NCI-H524 treated with DMSO at 0.1 percent for 48 hours (cell line): Measurements from ENCODE around the gene ABCB8.
"Not testable (repeated sequence)": the region's sequence is repeated elsewhere in the genome, so short reads cannot be mapped to it uniquely, and the experiment has no call there.

Source experiments
- DNase-seq: peaks from one replicate; lab custom pipeline; 2025; lab: John Stamatoyannopoulos, UW

Gene ABCB8

DNA sequence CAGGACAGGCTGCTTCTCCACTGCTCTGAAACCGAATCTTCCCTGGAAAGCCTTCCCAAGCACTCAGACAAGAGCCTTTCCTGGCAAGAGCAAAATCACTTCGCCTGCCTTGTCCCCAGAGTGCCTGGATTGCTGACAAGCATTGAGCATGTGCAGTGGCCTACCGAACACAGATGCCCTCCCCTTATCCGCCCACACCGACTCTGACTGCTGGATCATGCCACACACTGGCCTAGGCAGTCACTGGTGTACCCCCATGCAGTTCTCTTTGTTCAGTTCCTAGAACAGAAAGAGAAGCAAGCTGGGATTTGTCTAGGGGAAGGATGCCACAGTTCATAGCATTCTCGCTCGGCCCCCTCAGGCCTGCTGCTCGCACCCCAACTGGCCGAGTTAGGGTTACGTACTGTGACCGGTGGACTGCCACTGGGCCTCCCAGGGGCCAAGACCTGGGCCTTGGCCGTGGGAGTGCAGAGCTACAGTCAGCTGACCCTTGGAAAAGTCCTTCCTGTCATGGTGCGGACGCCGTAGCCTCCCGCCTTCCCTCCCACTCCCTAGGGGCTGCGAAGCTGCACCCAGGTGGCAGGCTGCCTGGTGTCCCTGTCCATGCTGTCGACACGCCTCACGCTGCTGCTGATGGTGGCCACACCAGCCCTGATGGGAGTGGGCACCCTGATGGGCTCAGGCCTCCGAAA lies 6.9 kb downstream of the ABCB8 start:
- DNase-seq: no peak

DNA sequence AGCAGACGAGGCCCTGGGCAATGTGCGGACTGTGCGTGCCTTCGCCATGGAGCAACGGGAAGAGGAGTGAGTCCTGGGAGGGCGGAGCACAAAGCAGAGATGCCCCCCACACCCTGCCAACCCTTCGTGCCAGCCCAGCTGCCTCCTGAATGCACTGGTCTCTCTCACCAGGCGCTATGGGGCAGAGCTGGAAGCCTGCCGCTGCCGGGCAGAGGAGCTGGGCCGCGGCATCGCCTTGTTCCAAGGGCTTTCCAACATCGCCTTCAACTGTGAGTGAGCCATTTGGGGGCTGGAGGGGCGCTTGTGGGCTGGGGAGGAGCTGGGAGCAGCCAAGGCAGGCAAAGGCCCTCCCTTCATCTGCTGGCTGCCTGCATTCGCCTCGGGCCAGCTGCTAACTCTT lies 7.7 kb downstream of the ABCB8 start:
- DNase-seq: no peak

DNA sequence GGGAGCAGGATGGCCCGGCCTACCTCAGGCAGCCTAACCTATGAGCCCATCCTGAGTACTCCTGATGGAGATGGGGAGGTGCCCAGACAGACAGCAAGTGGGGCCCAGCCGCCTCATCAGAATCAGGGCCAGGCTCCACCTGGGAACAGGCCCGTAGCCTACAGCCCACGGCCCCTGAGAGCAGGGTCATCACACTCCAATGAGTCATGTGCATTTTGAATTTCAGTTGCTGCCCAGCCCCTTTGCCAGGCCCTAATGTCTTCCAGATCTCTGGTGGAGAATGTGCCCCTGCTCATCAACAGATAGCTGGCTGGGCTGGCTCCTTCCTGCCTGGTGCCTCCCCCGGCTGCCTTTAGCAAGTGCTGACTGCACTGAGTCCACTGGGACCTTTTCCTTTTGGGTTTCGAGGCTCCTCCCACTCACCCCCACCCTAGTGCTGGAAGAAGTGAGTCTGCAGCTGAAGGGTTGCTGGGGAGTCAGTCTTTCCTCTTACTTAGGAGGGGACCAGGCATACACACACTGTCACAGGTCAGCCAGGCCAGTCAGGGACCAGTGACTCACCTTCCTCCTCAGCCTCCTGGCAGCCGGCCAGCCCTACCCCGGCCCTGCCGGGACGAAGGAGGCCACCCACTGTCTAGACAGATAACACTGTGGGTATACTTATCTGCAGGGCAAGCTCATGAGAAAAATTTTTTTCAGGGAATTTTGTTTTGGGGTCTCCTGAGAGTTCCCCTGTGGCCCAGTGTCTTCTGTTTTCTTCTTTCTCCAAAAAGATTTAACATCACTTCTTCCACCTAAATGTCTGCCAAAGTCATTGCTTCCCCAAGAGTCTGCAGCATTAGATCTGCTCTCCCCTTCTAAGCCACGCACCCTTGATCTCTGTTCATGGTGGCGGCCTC lies 10.9 kb downstream of the ABCB8 start:
- no peak for DNase-seq

DNA sequence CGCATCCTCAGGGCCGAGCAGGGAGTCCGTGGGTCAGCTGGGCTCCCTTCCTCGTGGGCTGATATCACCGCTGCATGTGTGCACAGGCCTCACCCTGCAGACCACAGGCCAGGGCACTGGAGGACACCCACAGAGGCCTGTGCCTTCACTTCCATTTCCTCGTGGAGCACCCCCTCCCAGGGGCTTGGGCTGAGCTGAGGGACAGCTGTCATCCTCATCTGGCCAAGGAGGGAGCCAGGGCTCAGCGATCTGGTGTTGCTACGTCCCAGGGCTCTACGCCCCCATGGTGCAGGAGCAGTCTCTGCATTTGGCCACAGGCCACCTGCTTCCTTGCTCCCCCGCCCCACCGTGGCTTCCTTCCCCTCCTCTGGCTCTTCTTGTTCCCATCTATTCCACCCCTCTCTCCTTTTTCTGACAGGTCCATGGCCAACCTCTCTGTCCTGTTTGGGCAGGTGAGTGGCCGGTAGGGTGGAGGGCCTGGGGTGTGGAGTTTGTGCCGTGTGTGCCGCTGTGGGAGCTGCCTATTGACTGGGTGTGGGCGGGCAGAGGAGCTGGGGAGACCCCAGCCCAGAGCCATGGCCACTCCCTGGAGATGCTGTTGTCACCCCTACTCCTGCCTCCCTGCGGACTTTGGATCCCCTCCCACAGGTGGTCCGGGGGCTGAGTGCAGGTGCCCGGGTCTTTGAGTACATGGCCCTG lies 11.7 kb downstream of the ABCB8 start:
- DNase-seq: no peak

DNA sequence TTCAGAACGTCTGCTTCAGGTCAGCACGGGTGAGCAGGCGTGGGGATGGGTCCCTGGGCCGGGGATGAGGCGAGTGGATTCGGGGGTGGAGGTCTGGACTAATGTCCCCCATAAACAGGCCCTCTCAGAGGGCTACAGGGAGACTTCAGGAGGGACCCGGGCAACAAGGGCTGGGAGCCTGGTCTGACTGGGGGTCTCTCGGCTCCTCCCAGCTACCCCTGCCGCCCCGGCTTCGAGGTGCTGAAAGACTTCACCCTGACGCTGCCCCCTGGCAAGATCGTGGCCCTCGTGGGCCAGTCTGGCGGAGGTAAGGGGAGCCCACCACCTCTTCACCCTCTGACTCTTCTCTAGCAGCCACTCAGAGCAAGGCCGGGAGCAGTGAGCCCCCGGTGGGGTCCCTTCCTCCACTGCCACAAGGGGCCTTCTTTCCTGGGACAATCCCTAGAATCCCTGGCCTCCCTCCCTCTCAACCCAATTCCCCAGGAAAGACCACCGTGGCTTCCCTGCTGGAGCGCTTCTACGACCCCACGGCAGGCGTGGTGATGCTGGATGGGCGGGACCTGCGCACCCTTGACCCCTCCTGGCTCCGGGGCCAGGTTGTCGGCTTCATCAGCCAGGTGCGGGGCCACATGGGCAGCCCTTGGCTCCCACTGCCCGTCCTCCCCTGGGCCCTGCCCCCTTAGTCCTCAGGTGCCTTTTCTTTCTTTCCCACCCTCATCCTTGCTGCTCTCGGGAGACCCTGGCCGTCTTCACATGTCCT lies 12.5 kb downstream of the ABCB8 start:
- DNase-seq: no peak

DNA sequence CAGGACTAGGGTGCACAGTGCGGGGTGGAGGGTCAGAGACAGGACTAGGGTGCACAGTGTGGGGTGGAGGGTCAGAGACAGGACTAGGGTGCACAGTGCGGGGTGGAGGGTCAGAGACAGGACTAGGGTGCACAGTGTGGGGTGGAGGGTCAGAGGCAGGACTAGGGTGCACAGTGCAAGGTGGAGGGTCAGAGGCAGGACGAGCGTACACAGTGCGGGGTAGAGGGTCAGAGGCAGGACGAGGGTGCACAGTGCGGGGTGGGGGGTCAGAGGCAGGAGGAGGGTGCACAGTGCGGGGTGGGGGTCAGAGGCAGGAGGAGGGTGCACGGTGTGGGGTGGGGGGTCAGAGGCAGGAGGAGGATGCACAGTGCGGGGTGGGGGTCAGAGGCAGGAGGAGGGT lies 15.2 kb downstream of the ABCB8 start:
- not testable (repeated sequence) for DNase-seq

DNA sequence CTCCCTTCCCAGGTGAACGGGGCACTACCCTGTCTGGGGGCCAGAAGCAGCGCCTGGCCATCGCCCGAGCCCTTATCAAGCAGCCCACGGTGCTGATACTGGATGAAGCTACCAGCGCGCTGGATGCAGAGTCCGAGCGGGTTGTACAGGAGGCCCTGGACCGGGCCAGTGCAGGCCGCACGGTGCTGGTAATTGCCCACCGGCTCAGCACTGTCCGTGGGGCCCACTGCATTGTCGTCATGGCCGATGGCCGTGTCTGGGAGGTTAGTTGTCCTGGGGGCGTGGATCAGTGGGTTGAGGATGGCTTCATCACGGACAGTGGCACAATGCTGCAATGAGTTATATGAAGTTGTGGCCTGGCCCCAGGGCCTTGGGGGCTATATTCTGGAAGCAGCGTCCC lies 15.7 kb downstream of the ABCB8 start:
- no peak for DNase-seq

DNA sequence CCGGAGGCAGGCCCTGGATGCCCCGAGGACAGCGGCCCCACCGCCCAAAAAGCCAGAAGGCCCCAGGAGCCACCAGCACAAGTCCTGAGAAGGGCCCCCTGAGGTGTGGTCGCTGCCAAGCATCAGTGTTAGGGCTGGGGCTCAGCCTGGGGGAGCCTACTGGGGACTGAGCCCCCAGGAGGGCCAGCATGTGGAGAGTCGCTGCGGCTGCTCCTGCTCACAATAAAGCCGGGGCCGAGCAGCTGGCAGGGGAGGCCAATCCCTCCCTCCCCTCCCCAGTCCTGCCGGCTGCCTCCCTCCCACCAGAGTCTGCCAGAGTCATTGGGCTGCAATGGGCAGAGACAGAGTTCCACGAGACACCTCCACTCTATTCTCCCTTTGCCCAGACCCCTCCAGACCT lies 17.0 kb downstream of the ABCB8 start:
- no peak for DNase-seq

DNA sequence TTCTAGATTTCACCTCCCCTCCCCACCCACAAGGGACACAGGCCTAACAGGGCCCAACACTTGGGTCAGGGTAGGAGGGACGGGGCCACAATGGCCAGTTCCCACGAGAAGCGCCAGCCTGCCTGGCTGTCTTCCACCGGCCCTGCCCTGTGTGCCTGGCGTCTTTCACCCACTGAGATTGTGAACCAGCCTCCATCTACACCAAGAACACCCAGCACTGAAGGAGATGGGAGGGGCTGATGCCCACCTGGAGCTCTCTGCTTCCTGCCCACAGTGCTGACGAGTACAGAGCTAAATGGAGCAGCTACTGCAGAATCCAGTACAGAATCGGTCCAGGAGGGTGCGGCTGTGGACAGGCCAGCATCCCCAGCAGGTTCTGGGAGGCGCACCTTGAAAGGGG lies 17.7 kb downstream of the ABCB8 start:
- no peak for DNase-seq

DNA sequence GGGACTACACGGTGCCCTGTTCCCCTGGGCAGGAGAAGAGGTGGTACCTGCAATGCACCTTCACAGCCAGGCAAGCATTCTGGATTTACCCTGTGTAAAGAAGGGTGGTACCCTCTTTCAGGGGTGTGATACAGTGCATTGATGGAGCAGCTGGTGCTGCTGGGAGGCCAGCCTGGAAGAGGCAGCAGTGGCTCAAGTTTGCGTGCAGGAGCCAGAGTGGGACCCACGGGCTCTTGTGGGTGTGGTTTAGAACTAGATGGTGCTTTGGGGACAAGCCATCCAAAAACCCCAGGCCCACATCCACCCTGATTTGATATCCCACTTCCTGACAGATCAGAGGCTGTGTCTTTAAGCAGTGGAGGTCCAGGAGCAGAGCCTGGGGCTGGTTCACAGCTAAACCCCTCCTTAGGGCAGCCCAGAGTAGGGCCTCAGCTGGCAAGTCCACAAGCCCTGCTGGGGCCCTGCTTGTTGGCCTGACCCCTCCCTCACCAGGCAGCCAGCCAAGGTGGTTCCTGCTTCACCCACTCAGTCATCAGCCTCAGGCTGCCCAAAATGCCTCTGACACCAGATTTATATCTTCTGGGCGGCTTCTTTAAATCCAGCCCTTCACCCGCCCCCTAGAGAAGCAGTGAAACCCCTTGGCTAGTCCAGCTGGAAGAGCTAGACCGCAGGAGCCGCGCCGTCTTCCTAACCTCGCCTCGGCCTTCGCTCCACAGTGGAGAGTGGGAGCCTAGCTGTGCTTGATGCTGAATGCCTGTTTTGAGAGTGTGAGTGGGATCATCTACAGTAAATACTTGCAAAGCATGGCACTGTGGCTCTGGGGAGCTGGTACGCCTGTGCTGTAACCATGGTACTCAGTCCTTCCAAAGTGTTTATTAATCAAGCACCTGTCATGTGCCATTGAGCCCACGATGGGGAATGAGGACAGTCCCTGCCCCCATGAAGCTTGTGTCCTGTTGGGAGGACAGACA lies 18.6 kb downstream of the ABCB8 start:
- no peak for DNase-seq

DNA sequence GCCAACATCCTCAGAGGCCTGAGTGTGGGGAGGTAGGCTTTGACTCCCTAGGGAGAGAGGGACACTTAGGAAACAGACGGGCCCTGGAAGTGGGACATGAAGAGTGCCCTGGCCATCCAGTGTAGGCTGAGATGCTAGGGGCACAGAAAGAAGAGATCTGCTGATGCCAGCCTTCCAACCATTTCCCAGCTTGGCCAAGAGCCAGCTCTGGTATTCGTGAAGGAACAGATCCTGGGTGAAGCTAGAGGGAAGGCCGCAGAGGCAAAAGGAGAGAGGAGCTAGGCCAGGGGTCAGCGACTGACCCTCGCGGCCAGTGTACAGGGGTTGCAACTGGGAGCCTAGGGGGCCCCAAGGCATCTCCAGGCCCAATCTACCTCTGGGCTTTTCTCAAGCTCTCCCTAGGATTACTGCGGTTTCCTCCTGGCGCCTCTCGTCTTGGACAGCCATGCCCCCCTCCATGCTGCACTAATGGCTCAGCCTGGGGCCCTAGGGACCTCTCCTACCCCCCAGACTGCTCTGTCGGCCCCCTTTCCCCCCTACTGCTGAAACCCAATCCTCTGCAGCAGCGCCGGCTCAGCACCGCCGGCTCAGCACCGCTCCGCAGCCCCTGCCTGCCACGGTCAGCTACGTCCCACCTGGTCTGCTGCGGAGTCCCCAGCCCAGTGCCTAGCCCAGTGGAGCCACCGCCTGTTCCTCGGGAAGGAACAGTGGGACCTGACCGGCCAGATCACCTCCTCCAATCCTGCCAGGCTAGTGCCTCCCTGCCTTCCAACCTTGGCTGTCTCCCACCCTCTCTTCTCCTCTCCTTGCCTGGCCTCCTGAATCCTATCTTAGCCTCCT lies 19.9 kb downstream of the ABCB8 start, which contains the start of gene ASIC3:
Gene ASIC3 (plus strand): TSS at position 556 of the 840 bp plus-strand sequence. CDS start 355 bp downstream, outside the sequence.
- no peak for DNase-seq

DNA sequence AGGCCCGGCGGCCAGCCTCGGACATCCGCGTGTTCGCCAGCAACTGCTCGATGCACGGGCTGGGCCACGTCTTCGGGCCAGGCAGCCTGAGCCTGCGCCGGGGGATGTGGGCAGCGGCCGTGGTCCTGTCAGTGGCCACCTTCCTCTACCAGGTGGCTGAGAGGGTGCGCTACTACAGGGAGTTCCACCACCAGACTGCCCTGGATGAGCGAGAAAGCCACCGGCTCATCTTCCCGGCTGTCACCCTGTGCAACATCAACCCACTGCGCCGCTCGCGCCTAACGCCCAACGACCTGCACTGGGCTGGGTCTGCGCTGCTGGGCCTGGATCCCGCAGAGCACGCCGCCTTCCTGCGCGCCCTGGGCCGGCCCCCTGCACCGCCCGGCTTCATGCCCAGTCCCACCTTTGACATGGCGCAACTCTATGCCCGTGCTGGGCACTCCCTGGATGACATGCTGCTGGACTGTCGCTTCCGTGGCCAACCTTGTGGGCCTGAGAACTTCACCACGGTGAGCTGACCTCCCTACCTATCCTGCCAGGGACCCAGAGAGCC lies 20.7 kb downstream of the ABCB8 start:
- no peak for DNase-seq

DNA sequence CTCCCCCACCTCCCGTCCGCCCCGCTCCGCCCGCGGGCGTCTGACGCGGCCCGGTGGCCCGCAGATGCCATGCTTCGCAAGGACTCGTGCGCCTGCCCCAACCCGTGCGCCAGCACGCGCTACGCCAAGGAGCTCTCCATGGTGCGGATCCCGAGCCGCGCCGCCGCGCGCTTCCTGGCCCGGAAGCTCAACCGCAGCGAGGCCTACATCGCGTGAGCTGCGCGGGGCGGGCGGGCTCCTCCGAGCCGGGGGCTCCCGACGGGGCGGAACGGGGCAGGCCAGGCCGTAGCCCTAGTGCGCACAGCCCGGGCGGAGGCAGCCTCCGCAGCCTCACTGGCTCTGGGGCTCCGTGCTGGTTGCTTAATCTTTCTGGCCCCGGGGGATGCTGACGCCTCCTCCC lies 22.9 kb downstream of the ABCB8 start:
- no peak for DNase-seq

DNA sequence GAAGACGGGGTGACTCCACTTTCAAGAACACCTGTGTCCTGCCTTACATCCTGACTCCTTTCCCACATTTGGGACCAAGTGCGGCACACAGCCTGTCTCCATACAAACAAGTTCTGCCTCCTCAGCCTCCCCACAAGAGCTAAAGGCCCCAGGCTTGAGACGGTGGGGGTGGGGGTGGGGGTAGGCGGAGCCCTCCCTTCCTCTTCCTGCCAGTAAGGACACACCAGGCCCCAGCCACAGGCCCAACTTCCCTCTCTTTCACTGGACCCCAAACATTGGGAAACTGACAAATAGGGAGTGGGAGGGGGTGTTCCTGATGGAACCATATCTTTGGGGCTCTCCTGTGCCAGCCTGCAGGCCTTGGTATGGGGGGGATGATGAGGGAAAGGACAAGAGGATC lies 24.8 kb downstream of the ABCB8 start:
- no peak for DNase-seq

DNA sequence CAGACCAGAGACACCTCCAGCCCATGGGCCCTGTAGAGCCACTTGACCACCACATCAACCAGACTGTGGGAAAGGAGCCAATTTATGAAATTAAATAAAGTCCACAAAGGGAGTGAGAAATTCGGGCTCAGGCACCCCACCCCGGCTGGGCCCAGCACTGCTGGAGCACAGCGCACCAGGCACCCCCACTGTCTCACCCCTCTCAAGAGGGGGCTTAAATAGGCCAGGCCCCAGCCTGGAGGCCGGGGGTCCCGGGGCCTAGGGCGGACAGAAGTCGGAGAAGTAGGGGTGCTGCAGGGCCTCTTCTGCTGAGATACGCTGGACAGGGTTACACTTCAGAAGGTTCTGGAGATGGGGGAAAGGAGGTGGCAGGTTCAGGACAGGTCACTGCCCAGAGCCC lies 25.5 kb downstream of the ABCB8 start:
- no peak for DNase-seq

DNA sequence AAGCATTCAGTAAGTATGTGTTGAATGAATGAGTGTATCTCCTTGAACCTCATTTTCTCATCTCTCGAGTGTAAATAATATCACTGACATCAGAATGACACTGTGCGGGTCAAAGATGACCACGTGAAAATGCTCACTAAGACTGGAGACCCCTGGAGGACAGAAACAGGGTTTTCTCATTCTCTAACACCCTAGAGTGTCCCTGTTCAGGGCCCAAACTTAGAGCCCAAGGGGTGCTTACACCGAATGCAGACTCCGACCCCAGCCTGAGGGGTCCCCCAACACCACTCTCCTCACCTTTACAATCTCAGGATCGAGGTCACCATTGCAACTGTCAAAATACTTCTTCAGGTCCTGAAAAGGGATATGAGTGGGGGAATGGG lies 28.0 kb downstream of the ABCB8 start:
- no peak for DNase-seq

DNA sequence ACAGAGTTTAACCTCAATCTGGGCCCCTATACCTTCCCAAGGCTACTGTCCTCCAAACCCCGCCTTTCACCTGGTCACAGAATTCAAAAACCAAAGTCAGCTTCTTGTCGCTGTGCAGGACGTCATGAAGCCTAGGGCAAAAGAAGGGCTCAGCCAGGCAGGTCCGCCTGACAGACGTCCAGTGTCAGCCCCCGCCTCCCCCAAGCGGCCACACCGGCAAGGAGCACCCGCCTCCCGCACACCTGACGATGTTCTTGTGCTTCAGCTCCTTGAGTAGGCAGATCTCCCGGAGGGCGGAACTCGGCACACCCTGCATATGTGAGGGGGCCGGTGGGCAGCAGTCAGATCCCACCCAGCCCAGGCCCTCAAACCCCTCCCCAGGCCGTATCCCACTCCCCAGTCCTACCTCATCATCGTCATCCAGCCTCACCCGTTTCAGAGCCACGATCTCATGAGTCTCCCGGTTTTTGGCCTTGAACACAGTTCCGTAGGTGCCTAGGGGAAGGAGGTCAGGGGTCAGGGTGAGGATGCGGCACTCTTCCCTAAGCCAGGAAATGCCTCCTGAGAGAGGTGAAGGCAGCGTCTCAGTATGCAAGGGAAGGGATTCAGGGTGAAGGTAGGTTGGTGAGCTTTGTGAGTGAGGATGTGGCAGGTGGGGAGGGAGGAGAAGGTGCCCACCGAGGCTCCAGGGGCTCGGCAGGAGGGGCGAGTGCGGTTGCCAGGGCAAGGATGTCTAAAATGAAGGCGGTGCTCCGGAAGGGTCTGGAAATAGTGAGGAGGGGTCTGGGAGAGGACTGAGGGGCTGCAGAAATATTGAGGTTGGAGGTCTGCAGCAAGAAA lies 28.6 kb downstream of the ABCB8 start:
- no peak for DNase-seq

DNA sequence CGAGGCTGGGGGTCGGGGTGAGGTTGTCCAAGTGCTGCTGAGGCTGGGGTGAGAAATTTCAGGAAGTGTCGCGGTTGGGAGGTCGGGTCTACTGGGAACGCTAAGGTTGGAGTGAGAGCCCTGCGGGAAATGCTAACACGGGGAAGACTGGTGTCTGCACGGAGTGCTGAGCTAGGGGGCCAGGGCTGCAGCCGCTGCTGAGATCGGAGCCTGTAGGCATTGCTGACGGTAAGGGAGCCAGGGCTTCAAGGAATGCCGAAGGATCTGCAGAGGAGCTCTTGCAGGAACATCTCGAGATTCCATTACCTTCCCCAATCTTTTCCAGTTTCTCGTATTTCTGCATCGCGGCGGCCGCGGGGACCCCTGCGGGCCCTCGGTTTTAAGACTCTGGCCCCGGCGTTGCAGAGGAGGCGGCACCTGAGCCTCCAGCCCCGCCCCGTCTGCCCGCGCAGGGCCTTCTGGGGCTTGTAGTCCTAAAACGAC lies 29.3 kb downstream of the ABCB8 start, which contains the start of gene CDK5:
Gene CDK5 (minus strand): TSS at position 392 of the 483 bp plus-strand sequence. CDS start 49 bp downstream, at position 343.
- no peak for DNase-seq
